SU-DHL-6 (cell line): ENCODE measurements around the gene GPAM.

Experiments used
- H2AFZ ChIP-seq: fragments of 200-600 bp; sonication (generic); 2 replicates; pipeline ENCODE4 v1.6.1; 2014; ENCODE audit warnings: low read depth, mild to moderate bottlenecking, moderate library complexity, mixed read lengths, antibody characterized with exemption, low read length; ENCODE audit not compliant: severe bottlenecking
- H3F3A ChIP-seq: fragments of 200-600 bp; shearing (Covaris generic); 2 replicates; pipeline ENCODE4 v1.6.0; 2016; ENCODE audit warnings: antibody characterized with exemption, mild to moderate bottlenecking; ENCODE audit not compliant: insufficient read depth
- H3K27ac ChIP-seq: fragments of 200-600 bp; sonication (generic); 2 replicates; pipeline ENCODE4 v1.5.1; 2016; ENCODE audit warnings: low read depth, mild to moderate bottlenecking, low read length, moderate library complexity, mixed read lengths
- H3K27me3 ChIP-seq: fragments of 200-600 bp; sonication (generic), shearing (Covaris generic); 2 replicates; pipeline ENCODE4 v1.6.0; 2014; ENCODE audit warnings: mild to moderate bottlenecking, low read length
- H3K36me3 ChIP-seq: fragments of 200-600 bp; sonication (generic); 2 replicates; pipeline ENCODE4 v1.6.1; 2014; ENCODE audit warnings: mild to moderate bottlenecking, low read length, mixed read lengths
- H3K4me2 ChIP-seq: fragments of 300-600, 200-600 bp; shearing (Covaris generic), sonication (generic); 2 replicates; pipeline ENCODE4 v1.6.0; 2014; ENCODE audit warnings: low read length, low read depth, mild to moderate bottlenecking; ENCODE audit not compliant: poor library complexity, severe bottlenecking
- H3K4me3 ChIP-seq: fragments of 200-600 bp; sonication (generic); 2 replicates; pipeline ENCODE4 v1.5.1; 2014; ENCODE audit warnings: antibody characterized with exemption, low read length, mild to moderate bottlenecking, mixed read lengths; ENCODE audit not compliant: insufficient read depth, poor library complexity, severe bottlenecking
- H3K79me2 ChIP-seq: fragments of 200-600 bp; sonication (generic); 2 replicates; pipeline ENCODE4 v1.6.1; 2014; ENCODE audit warnings: mild to moderate bottlenecking, low read length, moderate library complexity; ENCODE audit not compliant: insufficient read depth
- H3K9ac ChIP-seq: fragments of 200-600 bp; sonication (generic); 2 replicates; pipeline ENCODE4 v1.7.0; 2014; ENCODE audit warnings: mild to moderate bottlenecking, low read length
- H3K9me2 ChIP-seq: fragments of 200-600 bp; sonication (generic); replicated peaks from 2 replicates; pipeline ENCODE4 v1.6.1; 2014; ENCODE audit warnings: low read length; ENCODE audit not compliant: insufficient read depth
- H3K9me3 ChIP-seq: fragments of 200-600 bp; sonication (generic); 2 replicates; pipeline ENCODE4 v1.6.1; 2014; ENCODE audit warnings: low read length, mixed read lengths; ENCODE audit not compliant: insufficient read depth
- H4K20me1 ChIP-seq: fragments of 200-600 bp; sonication (generic); 2 replicates; pipeline ENCODE4 v1.6.1; 2014; ENCODE audit warnings: low read depth, mild to moderate bottlenecking, antibody characterized with exemption, low read length, moderate library complexity, mixed read lengths
- EZH2phosphoT487 ChIP-seq: fragments of 200-600 bp; sonication (generic), shearing (Covaris generic); conservative IDR thresholded peaks from 2 replicates; pipeline ENCODE4 v1.6.1; 2018; ENCODE audit warnings: mild to moderate bottlenecking, antibody characterized with exemption, low read length, moderate library complexity, mixed read lengths
- TF ChIP-seq, protein P1 (sequence below): fragments of 200-600 bp; sonication (generic); IDR thresholded peaks from one replicate; pipeline ENCODE4 v1.5.1; 2017; ENCODE audit warnings: antibody characterized with exemption, mild to moderate bottlenecking, low read length, moderate library complexity; ENCODE audit not compliant: insufficient read depth, poor library complexity, severe bottlenecking

GPAM gene

GRCh38 chr10:112208997-112209396, 25.4 kb upstream of the GPAM start:
- no peaks in the 10 kb centered on the region for H3K79me2 ChIP-seq
- H3K4me2 ChIP-seq = no peak overlapping the region
- H3K9me2 ChIP-seq = no peaks in the 10 kb centered on the region
- H2AFZ ChIP-seq = no peak overlapping the region
- no peak overlapping the region for H3K4me3 ChIP-seq
- TF ChIP-seq, protein P1, sequence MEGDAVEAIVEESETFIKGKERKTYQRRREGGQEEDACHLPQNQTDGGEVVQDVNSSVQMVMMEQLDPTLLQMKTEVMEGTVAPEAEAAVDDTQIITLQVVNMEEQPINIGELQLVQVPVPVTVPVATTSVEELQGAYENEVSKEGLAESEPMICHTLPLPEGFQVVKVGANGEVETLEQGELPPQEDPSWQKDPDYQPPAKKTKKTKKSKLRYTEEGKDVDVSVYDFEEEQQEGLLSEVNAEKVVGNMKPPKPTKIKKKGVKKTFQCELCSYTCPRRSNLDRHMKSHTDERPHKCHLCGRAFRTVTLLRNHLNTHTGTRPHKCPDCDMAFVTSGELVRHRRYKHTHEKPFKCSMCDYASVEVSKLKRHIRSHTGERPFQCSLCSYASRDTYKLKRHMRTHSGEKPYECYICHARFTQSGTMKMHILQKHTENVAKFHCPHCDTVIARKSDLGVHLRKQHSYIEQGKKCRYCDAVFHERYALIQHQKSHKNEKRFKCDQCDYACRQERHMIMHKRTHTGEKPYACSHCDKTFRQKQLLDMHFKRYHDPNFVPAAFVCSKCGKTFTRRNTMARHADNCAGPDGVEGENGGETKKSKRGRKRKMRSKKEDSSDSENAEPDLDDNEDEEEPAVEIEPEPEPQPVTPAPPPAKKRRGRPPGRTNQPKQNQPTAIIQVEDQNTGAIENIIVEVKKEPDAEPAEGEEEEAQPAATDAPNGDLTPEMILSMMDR = no peak
- TF ChIP-seq EZH2phosphoT487 = no peak
- no peaks in the 10 kb centered on the region for H3K36me3 ChIP-seq
- no peaks in the 10 kb centered on the region for H3K9me3 ChIP-seq
- no peak overlapping the region for H3K9ac ChIP-seq
- no peak overlapping the region for H3K27ac ChIP-seq
- 0 out of 2 replicates have a peak, but pooled peaks cover 2% of the 10 kb centered on the region for H3K27me3 ChIP-seq
- no peaks in the 10 kb centered on the region for H4K20me1 ChIP-seq
- no peaks in the 10 kb centered on the region for H3F3A ChIP-seq

GRCh38 chr10:112208292-112208691, 24.7 kb upstream of the GPAM start:
- Histone ChIP-seq H3K9ac (no peak overlapping the region), H3K9me2 (no peaks in the 10 kb centered on the region), H3K27ac (no peak overlapping the region), H3K9me3 (no peaks in the 10 kb centered on the region), H3F3A (no peaks in the 10 kb centered on the region), H2AFZ (no peak overlapping the region), H3K27me3 (no peaks in the 10 kb centered on the region), H4K20me1 (no peaks in the 10 kb centered on the region), H3K4me3 (no peak overlapping the region), H3K79me2 (no peaks in the 10 kb centered on the region), H3K36me3 (no peaks in the 10 kb centered on the region), H3K4me2 (no peak overlapping the region)
- TF ChIP-seq, protein P1 = no peak
- TF ChIP-seq EZH2phosphoT487 = no peak

GRCh38 chr10:112203328-112204076, 19.9 kb upstream of the GPAM start:
- Histone ChIP-seq H3K9ac (no peak overlapping the region), H3K4me3 (no peak overlapping the region), H3K27ac (no peak overlapping the region), H3K4me2 (no peak overlapping the region), H3K79me2 (no peaks in the 10 kb centered on the region), H3F3A (no peaks in the 10 kb centered on the region), H3K27me3 (no peaks in the 10 kb centered on the region), H3K36me3 (no peaks in the 10 kb centered on the region), H3K9me3 (no peaks in the 10 kb centered on the region), H3K9me2 (no peaks in the 10 kb centered on the region), H4K20me1 (no peaks in the 10 kb centered on the region), H2AFZ (no peak overlapping the region)
- TF ChIP-seq, protein P1 = no peak
- TF ChIP-seq EZH2phosphoT487 = no peak
